ENCODE data around the gene SMPX.
"Not testable (repeated sequence)": the region's sequence is repeated elsewhere in the genome, so short reads cannot be mapped to it uniquely, and the experiment has no call there.

The SMPX gene

GRCh38 chrX:21757960-21758359 is at the start of gene SMPX:
TSS of gene SMPX (minus strand) at chrX:21758116. CDS start at chrX:21754290, 3,826 bp downstream.
- H3K27me3 Mint-ChIP-seq, result no peaks in the 10 kb centered on the region
- H3K4me1 Mint-ChIP-seq (ENCODE audit: low read depth), result no peaks in the 10 kb centered on the region
- no peak within 1 kb of the TSS for H3K27ac Mint-ChIP-seq
- no peak within 1 kb of the TSS for H3K4me3 Mint-ChIP-seq
- no peaks in the 10 kb centered on the region for H3K9me3 Mint-ChIP-seq
- no peaks in the 10 kb centered on the region for H3K36me3 Mint-ChIP-seq (ENCODE audit: low read depth)

- Mint-ChIP-seq H3K4me3 (no peak overlapping the region), H3K27me3 (no peaks in the 10 kb centered on the region), H3K4me1 (ENCODE audit: low read depth) (no peaks in the 10 kb centered on the region), H3K9me3 (no peaks in the 10 kb centered on the region), H3K36me3 (ENCODE audit: low read depth) (no peaks in the 10 kb centered on the region), H3K27ac (no peak overlapping the region)
Measured at GRCh38 chrX:21806691-21807090, 48.8 kb upstream of the SMPX start.

- H3K27ac Mint-ChIP-seq, result no peak overlapping the region
- no peaks in the 10 kb centered on the region for H3K36me3 Mint-ChIP-seq (ENCODE audit: low read depth)
- no peaks in the 10 kb centered on the region for H3K9me3 Mint-ChIP-seq
- no peak overlapping the region for H3K4me3 Mint-ChIP-seq
- H3K27me3 Mint-ChIP-seq, result no peaks in the 10 kb centered on the region
- no peaks in the 10 kb centered on the region for H3K4me1 Mint-ChIP-seq (ENCODE audit: low read depth)
Measured at GRCh38 chrX:21802839-21803238, 44.9 kb upstream of the SMPX start.

- no peaks in the 10 kb centered on the region for H3K27me3 Mint-ChIP-seq
- H3K4me1 Mint-ChIP-seq (ENCODE audit: low read depth), result no peaks in the 10 kb centered on the region
- no peak overlapping the region for H3K27ac Mint-ChIP-seq
- no peak overlapping the region for H3K4me3 Mint-ChIP-seq
- no peaks in the 10 kb centered on the region for H3K9me3 Mint-ChIP-seq
- no peaks in the 10 kb centered on the region for H3K36me3 Mint-ChIP-seq (ENCODE audit: low read depth)
Measured at GRCh38 chrX:21802054-21802670, 44.2 kb upstream of the SMPX start.

GRCh38 chrX:21800344-21800770 is 42.4 kb upstream of the SMPX start:
- Mint-ChIP-seq H3K4me3 (no peak overlapping the region), H3K27me3 (no peaks in the 10 kb centered on the region), H3K9me3 (no peaks in the 10 kb centered on the region), H3K27ac (no peak overlapping the region), H3K4me1 (ENCODE audit: low read depth) (no peaks in the 10 kb centered on the region), H3K36me3 (ENCODE audit: low read depth) (no peaks in the 10 kb centered on the region)

GRCh38 chrX:21799767-21800166 is 41.9 kb upstream of the SMPX start:
- Mint-ChIP-seq H3K4me3 (no peak overlapping the region), H3K27me3 (no peaks in the 10 kb centered on the region), H3K4me1 (ENCODE audit: low read depth) (no peaks in the 10 kb centered on the region), H3K9me3 (no peaks in the 10 kb centered on the region), H3K36me3 (ENCODE audit: low read depth) (no peaks in the 10 kb centered on the region), H3K27ac (no peak overlapping the region)

GRCh38 chrX:21798677-21799219 is 40.8 kb upstream of the SMPX start:
- H3K27me3 Mint-ChIP-seq, result no peaks in the 10 kb centered on the region
- H3K4me1 Mint-ChIP-seq (ENCODE audit: low read depth), result no peaks in the 10 kb centered on the region
- H3K9me3 Mint-ChIP-seq, result no peaks in the 10 kb centered on the region
- no peaks in the 10 kb centered on the region for H3K36me3 Mint-ChIP-seq (ENCODE audit: low read depth)
- no peak overlapping the region for H3K4me3 Mint-ChIP-seq
- H3K27ac Mint-ChIP-seq, result no peak overlapping the region

- peaks cover 4% of the 10 kb centered on the region for H3K27me3 Mint-ChIP-seq
- no peak overlapping the region for H3K27ac Mint-ChIP-seq
- H3K4me1 Mint-ChIP-seq (ENCODE audit: low read depth), result no peaks in the 10 kb centered on the region
- no peaks in the 10 kb centered on the region for H3K36me3 Mint-ChIP-seq (ENCODE audit: low read depth)
- no peaks in the 10 kb centered on the region for H3K9me3 Mint-ChIP-seq
- no peak overlapping the region for H3K4me3 Mint-ChIP-seq
Measured at GRCh38 chrX:21781976-21782375, 24.1 kb upstream of the SMPX start.

GRCh38 chrX:21781525-21781924 is 23.6 kb upstream of the SMPX start:
- Mint-ChIP-seq H3K27ac (no peak overlapping the region), H3K4me3 (no peak overlapping the region), H3K27me3 (peaks cover 1% of the 10 kb centered on the region), H3K4me1 (ENCODE audit: low read depth) (no peaks in the 10 kb centered on the region), H3K9me3 (no peaks in the 10 kb centered on the region), H3K36me3 (ENCODE audit: low read depth) (no peaks in the 10 kb centered on the region)

- no peaks in the 10 kb centered on the region for H3K4me1 Mint-ChIP-seq (ENCODE audit: low read depth)
- H3K9me3 Mint-ChIP-seq, result no peaks in the 10 kb centered on the region
- H3K4me3 Mint-ChIP-seq, result no peak overlapping the region
- peak overlapping the region; percentile 15 for H3K27ac Mint-ChIP-seq
- no peaks in the 10 kb centered on the region for H3K36me3 Mint-ChIP-seq (ENCODE audit: low read depth)
- no peaks in the 10 kb centered on the region for H3K27me3 Mint-ChIP-seq
Measured at GRCh38 chrX:21779095-21779494, 21.2 kb upstream of the SMPX start.

- Mint-ChIP-seq H3K9me3 (no peaks in the 10 kb centered on the region), H3K4me3 (no peak overlapping the region), H3K27ac (no peak overlapping the region), H3K27me3 (no peaks in the 10 kb centered on the region), H3K36me3 (ENCODE audit: low read depth) (no peaks in the 10 kb centered on the region), H3K4me1 (ENCODE audit: low read depth) (peaks cover 3% of the 10 kb centered on the region)
Measured at GRCh38 chrX:21778236-21778635, 20.3 kb upstream of the SMPX start.

- not testable (repeated sequence) for H3K4me3 Mint-ChIP-seq; H3K9me3 Mint-ChIP-seq; H3K27me3 Mint-ChIP-seq; H3K27ac Mint-ChIP-seq; H3K36me3 Mint-ChIP-seq (ENCODE audit: low read depth)
- H3K4me1 Mint-ChIP-seq (ENCODE audit: low read depth), result peaks cover 15% of the 10 kb centered on the region
Measured at GRCh38 chrX:21775128-21775527, 17.2 kb upstream of the SMPX start.

GRCh38 chrX:21773036-21773435 is 15.1 kb upstream of the SMPX start:
- H3K27ac Mint-ChIP-seq, result peak overlapping the region; percentile 13
- H3K27me3 Mint-ChIP-seq; H3K36me3 Mint-ChIP-seq (ENCODE audit: low read depth); H3K9me3 Mint-ChIP-seq; H3K4me3 Mint-ChIP-seq: not testable (repeated sequence)
- H3K4me1 Mint-ChIP-seq (ENCODE audit: low read depth), result peaks cover 15% of the 10 kb centered on the region

GRCh38 chrX:21770631-21771321 is 12.9 kb upstream of the SMPX start:
- H3K4me1 Mint-ChIP-seq (ENCODE audit: low read depth), result peaks cover 15% of the 10 kb centered on the region
- H3K9me3 Mint-ChIP-seq, result no peaks in the 10 kb centered on the region
- no peak overlapping the region for H3K4me3 Mint-ChIP-seq
- no peaks in the 10 kb centered on the region for H3K36me3 Mint-ChIP-seq (ENCODE audit: low read depth)
- H3K27ac Mint-ChIP-seq, result no peak overlapping the region
- H3K27me3 Mint-ChIP-seq, result no peaks in the 10 kb centered on the region

GRCh38 chrX:21766101-21766500 is 8.2 kb upstream of the SMPX start:
- no peaks in the 10 kb centered on the region for H3K4me1 Mint-ChIP-seq (ENCODE audit: low read depth)
- H3K9me3 Mint-ChIP-seq, result no peaks in the 10 kb centered on the region
- no peak overlapping the region for H3K27ac Mint-ChIP-seq
- no peaks in the 10 kb centered on the region for H3K27me3 Mint-ChIP-seq
- H3K4me3 Mint-ChIP-seq, result no peak overlapping the region
- H3K36me3 Mint-ChIP-seq (ENCODE audit: low read depth), result no peaks in the 10 kb centered on the region

GRCh38 chrX:21764008-21764407 is 6.1 kb upstream of the SMPX start:
- H3K4me1 Mint-ChIP-seq (ENCODE audit: low read depth), result no peaks in the 10 kb centered on the region
- H3K27ac Mint-ChIP-seq, result no peak overlapping the region
- H3K9me3 Mint-ChIP-seq, result no peaks in the 10 kb centered on the region
- no peak overlapping the region for H3K4me3 Mint-ChIP-seq
- no peaks in the 10 kb centered on the region for H3K27me3 Mint-ChIP-seq
- no peaks in the 10 kb centered on the region for H3K36me3 Mint-ChIP-seq (ENCODE audit: low read depth)
